ENCODE results near the gene UMPS. TPM values are rescaled to one million over a fixed set of nuclear protein-coding genes. Genes with fewer than 3 reads are reported as not detected.

UMPS gene
- total RNA-seq (2012; rRNA removed) = 25.1 and 36.2 TPM in 2 replicates

GRCh38 chr3:124730129-124730940 lies at the start of gene UMPS:
Gene UMPS, plus strand, starts transcription at chr3:124730452. Its CDS starts 20 bp downstream, at chr3:124730472.
- Histone ChIP-seq H3K9ac (ENCODE audit: low read depth, low read length) (peak within 1 kb of the TSS; percentile 97), H3K36me3 (ENCODE audit: insufficient read depth, low read length) (no peaks in the 10 kb centered on the region), H3K4me1 (ENCODE audit: control insufficient read depth, insufficient read depth, low read length) (peaks cover 15% of the 10 kb centered on the region), H3K9me3 (replicated peaks; ENCODE audit: low read length) (no peaks in the 10 kb centered on the region), H3K4me3 (ENCODE audit: low read length) (peak within 1 kb of the TSS; percentile 100), H3K4me2 (ENCODE audit: low read length) (peak within 1 kb of the TSS; percentile 91), H3K27me3 (ENCODE audit: control insufficient read depth, insufficient read depth, low read length) (peaks cover 12% of the 10 kb centered on the region)

- Histone ChIP-seq H3K4me3 (ENCODE audit: low read length) (no peak overlapping the region), H3K27me3 (ENCODE audit: control insufficient read depth, insufficient read depth, low read length) (no peaks in the 10 kb centered on the region), H3K4me2 (ENCODE audit: low read length) (no peak overlapping the region), H3K9ac (ENCODE audit: low read depth, low read length) (no peak overlapping the region), H3K4me1 (ENCODE audit: control insufficient read depth, insufficient read depth, low read length) (peaks cover 7% of the 10 kb centered on the region), H3K36me3 (ENCODE audit: insufficient read depth, low read length) (no peaks in the 10 kb centered on the region), H3K9me3 (replicated peaks; ENCODE audit: low read length) (no peaks in the 10 kb centered on the region)
Measured at GRCh38 chr3:124680521-124680920, 49.7 kb upstream of the UMPS start.

GRCh38 chr3:124682263-124682662 lies 48.0 kb upstream of the UMPS start:
- no peaks in the 10 kb centered on the region for H3K9me3 ChIP-seq (replicated peaks; ENCODE audit: low read length)
- H3K4me2 ChIP-seq (ENCODE audit: low read length) = no peak overlapping the region
- H3K9ac ChIP-seq (ENCODE audit: low read depth, low read length) = no peak overlapping the region
- H3K36me3 ChIP-seq (ENCODE audit: insufficient read depth, low read length) = no peaks in the 10 kb centered on the region
- peaks cover 12% of the 10 kb centered on the region for H3K4me1 ChIP-seq (ENCODE audit: control insufficient read depth, insufficient read depth, low read length)
- H3K27me3 ChIP-seq (ENCODE audit: control insufficient read depth, insufficient read depth, low read length) = no peaks in the 10 kb centered on the region
- no peak overlapping the region for H3K4me3 ChIP-seq (ENCODE audit: low read length)

- Histone ChIP-seq H3K36me3 (ENCODE audit: insufficient read depth, low read length) (no peaks in the 10 kb centered on the region), H3K4me1 (ENCODE audit: control insufficient read depth, insufficient read depth, low read length) (peaks cover 12% of the 10 kb centered on the region), H3K4me2 (ENCODE audit: low read length) (no peak overlapping the region), H3K4me3 (ENCODE audit: low read length) (no peak overlapping the region), H3K27me3 (ENCODE audit: control insufficient read depth, insufficient read depth, low read length) (no peaks in the 10 kb centered on the region), H3K9me3 (replicated peaks; ENCODE audit: low read length) (no peaks in the 10 kb centered on the region), H3K9ac (ENCODE audit: low read depth, low read length) (no peak overlapping the region)
Measured at GRCh38 chr3:124684459-124684858, 45.8 kb upstream of the UMPS start.

GRCh38 chr3:124685067-124685466 lies 45.2 kb upstream of the UMPS start:
- H3K9ac ChIP-seq (ENCODE audit: low read depth, low read length) = no peak overlapping the region
- no peaks in the 10 kb centered on the region for H3K27me3 ChIP-seq (ENCODE audit: control insufficient read depth, insufficient read depth, low read length)
- H3K4me1 ChIP-seq (ENCODE audit: control insufficient read depth, insufficient read depth, low read length) = peaks cover 12% of the 10 kb centered on the region
- no peaks in the 10 kb centered on the region for H3K36me3 ChIP-seq (ENCODE audit: insufficient read depth, low read length)
- H3K4me2 ChIP-seq (ENCODE audit: low read length) = peak overlapping the region; percentile 22
- H3K4me3 ChIP-seq (ENCODE audit: low read length) = no peak overlapping the region
- no peaks in the 10 kb centered on the region for H3K9me3 ChIP-seq (replicated peaks; ENCODE audit: low read length)

GRCh38 chr3:124685481-124685880 lies 44.8 kb upstream of the UMPS start:
- H3K27me3 ChIP-seq (ENCODE audit: control insufficient read depth, insufficient read depth, low read length) = no peaks in the 10 kb centered on the region
- H3K9ac ChIP-seq (ENCODE audit: low read depth, low read length) = no peak overlapping the region
- H3K36me3 ChIP-seq (ENCODE audit: insufficient read depth, low read length) = no peaks in the 10 kb centered on the region

GRCh38 chr3:124686028-124686670 lies 44.1 kb upstream of the UMPS start:
- H3K36me3 ChIP-seq (ENCODE audit: insufficient read depth, low read length) = no peaks in the 10 kb centered on the region
- H3K4me1 ChIP-seq (ENCODE audit: control insufficient read depth, insufficient read depth, low read length) = peaks cover 12% of the 10 kb centered on the region
- H3K4me2 ChIP-seq (ENCODE audit: low read length) = no peak overlapping the region
- no peak overlapping the region for H3K9ac ChIP-seq (ENCODE audit: low read depth, low read length)
- H3K9me3 ChIP-seq (replicated peaks; ENCODE audit: low read length) = no peaks in the 10 kb centered on the region
- no peaks in the 10 kb centered on the region for H3K27me3 ChIP-seq (ENCODE audit: control insufficient read depth, insufficient read depth, low read length)
- H3K4me3 ChIP-seq (ENCODE audit: low read length) = no peak overlapping the region

More at GRCh38 chr3:124685481-124685880, 44.8 kb upstream of the UMPS start:
- H3K4me1 ChIP-seq (ENCODE audit: control insufficient read depth, insufficient read depth, low read length) = peaks cover 12% of the 10 kb centered on the region
- H3K4me3 ChIP-seq (ENCODE audit: low read length) = no peak overlapping the region
- H3K4me2 ChIP-seq (ENCODE audit: low read length) = peak overlapping the region; percentile 22
- no peaks in the 10 kb centered on the region for H3K9me3 ChIP-seq (replicated peaks; ENCODE audit: low read length)

- Histone ChIP-seq H3K36me3 (ENCODE audit: insufficient read depth, low read length) (no peaks in the 10 kb centered on the region), H3K9ac (ENCODE audit: low read depth, low read length) (no peak overlapping the region), H3K9me3 (replicated peaks; ENCODE audit: low read length) (no peaks in the 10 kb centered on the region), H3K4me3 (ENCODE audit: low read length) (no peak overlapping the region), H3K4me2 (ENCODE audit: low read length) (peak overlapping the region; percentile 30), H3K27me3 (ENCODE audit: control insufficient read depth, insufficient read depth, low read length) (no peaks in the 10 kb centered on the region), H3K4me1 (ENCODE audit: control insufficient read depth, insufficient read depth, low read length) (peaks cover 12% of the 10 kb centered on the region)
Measured at GRCh38 chr3:124688581-124689454, 41.4 kb upstream of the UMPS start.

GRCh38 chr3:124691599-124691998 lies 38.7 kb upstream of the UMPS start:
- Histone ChIP-seq H3K4me2 (ENCODE audit: low read length) (no peak overlapping the region), H3K27me3 (ENCODE audit: control insufficient read depth, insufficient read depth, low read length) (no peaks in the 10 kb centered on the region), H3K4me1 (ENCODE audit: control insufficient read depth, insufficient read depth, low read length) (no peaks in the 10 kb centered on the region), H3K36me3 (ENCODE audit: insufficient read depth, low read length) (no peaks in the 10 kb centered on the region), H3K9me3 (replicated peaks; ENCODE audit: low read length) (no peaks in the 10 kb centered on the region), H3K4me3 (ENCODE audit: low read length) (no peak overlapping the region), H3K9ac (ENCODE audit: low read depth, low read length) (no peak overlapping the region)

- no peaks in the 10 kb centered on the region for H3K4me1 ChIP-seq (ENCODE audit: control insufficient read depth, insufficient read depth, low read length)
- no peaks in the 10 kb centered on the region for H3K36me3 ChIP-seq (ENCODE audit: insufficient read depth, low read length)
- H3K9me3 ChIP-seq (replicated peaks; ENCODE audit: low read length) = no peaks in the 10 kb centered on the region
- H3K27me3 ChIP-seq (ENCODE audit: control insufficient read depth, insufficient read depth, low read length) = no peaks in the 10 kb centered on the region
- H3K9ac ChIP-seq (ENCODE audit: low read depth, low read length) = no peak overlapping the region
- no peak overlapping the region for H3K4me3 ChIP-seq (ENCODE audit: low read length)
- no peak overlapping the region for H3K4me2 ChIP-seq (ENCODE audit: low read length)
Measured at GRCh38 chr3:124694486-124694885, 35.8 kb upstream of the UMPS start.

GRCh38 chr3:124695369-124695768 lies 34.9 kb upstream of the UMPS start:
- Histone ChIP-seq H3K4me3 (ENCODE audit: low read length) (no peak overlapping the region), H3K4me2 (ENCODE audit: low read length) (no peak overlapping the region), H3K4me1 (ENCODE audit: control insufficient read depth, insufficient read depth, low read length) (no peaks in the 10 kb centered on the region), H3K36me3 (ENCODE audit: insufficient read depth, low read length) (no peaks in the 10 kb centered on the region), H3K9ac (ENCODE audit: low read depth, low read length) (no peak overlapping the region), H3K27me3 (ENCODE audit: control insufficient read depth, insufficient read depth, low read length) (no peaks in the 10 kb centered on the region), H3K9me3 (replicated peaks; ENCODE audit: low read length) (no peaks in the 10 kb centered on the region)
